ENCODE measurements around the gene PRR4. TPM values are rescaled to one million over a fixed set of nuclear protein-coding genes. Genes with fewer than 3 reads are reported as not detected.

The PRR4 gene
- polyA plus RNA-seq (2012; rRNA removed), result 3.9 and 4.3 TPM in 2 replicates
- polyA plus RNA-seq (2012; cell fraction: cytosol; rRNA removed), result 1.4 and 2.5 TPM in 2 replicates
- 15.3 and 23.2 TPM in 2 replicates for polyA plus RNA-seq (2012; cell fraction: nucleus; rRNA removed)

DNA sequence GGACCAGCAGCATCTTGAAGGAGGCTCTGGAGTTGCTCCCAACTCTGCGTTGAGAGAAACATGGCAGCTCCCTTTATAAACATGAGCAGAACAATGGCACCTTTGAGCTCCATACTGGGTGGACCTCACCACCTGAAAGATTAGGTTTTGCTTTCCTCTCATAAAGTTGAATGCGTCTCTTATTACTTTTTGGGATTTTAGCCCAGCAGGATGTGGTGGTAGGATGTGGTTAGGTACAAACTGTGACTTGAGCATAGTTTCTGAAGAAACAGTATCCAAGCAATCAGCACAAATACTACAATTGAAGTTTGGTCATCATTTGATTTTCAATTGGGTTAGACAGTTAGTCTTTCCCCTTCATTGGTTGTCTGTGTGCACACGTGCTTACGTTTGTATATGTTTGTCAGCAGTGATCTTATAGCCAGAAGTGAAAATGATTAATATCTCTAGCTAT, at the start of gene PRR4:
TSS of gene PRR4 (minus strand) at position 51 of the 454 bp plus-strand sequence. CDS start at position 13, 38 bp downstream.
- TF ChIP-seq YY1 (IDR thresholded peaks at IDR 0.05; ENCODE audit: low read depth), result no peak
- no peak for TF ChIP-seq POLR2AphosphoS5 (IDR thresholded peaks at IDR 0.05; ENCODE audit: low read depth, low read length)
- no peak for TF ChIP-seq SIN3A (IDR thresholded peaks at IDR 0.05; ENCODE audit: borderline replicate concordance, low read depth, low read length)
- Histone ChIP-seq H3K27me3 (ENCODE audit: insufficient read depth) (no peaks in the 10 kb centered on the region), H3K9ac (no peak within 1 kb of the TSS), H3K27ac (ENCODE audit: low read depth in 2 of 2, low read length in 1 of 2) (no peak within 1 kb of the TSS), H3F3A (replicated peaks; ENCODE audit: insufficient read depth) (no peaks in the 10 kb centered on the region), H3K9me3 (no peaks in the 10 kb centered on the region), H3K4me1 (ENCODE audit: control insufficient read depth in 1 of 2, insufficient read depth in 2 of 2, low read depth in 1 of 2, low read length in 1 of 2) (peaks cover 0 to 3% of the 10 kb centered on the region in 2 experiments; a peak in 1 of 4 replicates), H3K36me3 (replicated peaks in 1 of 2; ENCODE audit: control insufficient read depth in 1 of 2, insufficient read depth in 2 of 2, low read length in 1 of 2) (peaks cover 5 to 14% of the 10 kb centered on the region in 2 experiments), H3K4me3 (ENCODE audit: low read depth in 2 of 2, low read length in 1 of 2) (no peak within 1 kb of the TSS), H3K79me2 (ENCODE audit: insufficient read depth) (no peaks in the 10 kb centered on the region), H2AFZ (ENCODE audit: low read depth) (no peak within 1 kb of the TSS), H3K9me2 (no peaks in the 10 kb centered on the region), H4K20me1 (ENCODE audit: insufficient read depth) (no peaks in the 10 kb centered on the region), H3K4me2 (no peak within 1 kb of the TSS)
- WGBS (ENCODE audit: low lambda C conversion rate), result 95% methylated on average over 4 of the region's 4 CpGs
- no peak for DNase-seq
- CTCF ChIA-PET, result no interaction called here
- POLR2A ChIA-PET, result no interaction called here

DNA sequence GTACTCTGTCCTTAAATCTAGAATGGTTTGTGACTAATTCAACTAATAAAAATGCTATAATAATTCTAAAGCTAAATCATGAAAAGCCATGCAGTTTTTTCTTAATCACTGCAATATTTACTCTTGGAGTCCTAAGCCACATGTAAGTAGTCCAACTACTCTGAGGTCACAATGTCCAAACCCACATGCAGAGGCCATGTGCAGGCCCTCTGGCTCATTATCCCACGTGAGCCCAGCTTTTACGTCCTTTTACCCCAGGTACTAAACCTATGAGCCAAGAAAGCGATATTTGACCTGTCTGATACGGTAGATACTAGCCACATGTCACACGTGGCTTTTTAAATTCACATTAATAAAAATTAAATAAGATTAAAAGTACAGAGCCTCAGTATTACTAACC, 47.6 kb upstream of the PRR4 start:
- ChIA-PET CTCF (interaction anchor here (1.0 kb wide), 1 partner anchor 303 kb away, joined by 3 read pairs; no protein-coding TSS in a partner anchor), POLR2A (no interaction called here)
- H3K9me3 ChIP-seq, result no peaks in the 10 kb centered on the region
- H3K79me2 ChIP-seq (ENCODE audit: insufficient read depth), result no peaks in the 10 kb centered on the region
- H3K27me3 ChIP-seq (ENCODE audit: insufficient read depth), result no peaks in the 10 kb centered on the region
- no peaks in the 10 kb centered on the region for H4K20me1 ChIP-seq (ENCODE audit: insufficient read depth)
- 97% methylated on average over 5 of the region's 5 CpGs for WGBS (ENCODE audit: low lambda C conversion rate)
- DNase-seq, result no peak
- no peak overlapping the region for H3K27ac ChIP-seq (ENCODE audit: low read depth in 2 of 2, low read length in 1 of 2)
- no peak overlapping the region for H3K9ac ChIP-seq
- H3K4me1 ChIP-seq (ENCODE audit: control insufficient read depth in 1 of 2, insufficient read depth in 2 of 2, low read depth in 1 of 2, low read length in 1 of 2), result no peaks in the 10 kb centered on the region
- H2AFZ ChIP-seq (ENCODE audit: low read depth), result no peak overlapping the region
- no peak overlapping the region for H3K4me2 ChIP-seq
- H3F3A ChIP-seq (replicated peaks; ENCODE audit: insufficient read depth), result no peaks in the 10 kb centered on the region
- TF ChIP-seq TEAD4 (IDR thresholded peaks at IDR 0.05; ENCODE audit: borderline replicate concordance, insufficient read depth), result no peak
- TF ChIP-seq TCF12 (IDR thresholded peaks at IDR 0.05), result no peak
- no peak for TF ChIP-seq RAD21 (IDR thresholded peaks at IDR 0.05; ENCODE audit: low read length)
- TF ChIP-seq SIN3A (IDR thresholded peaks at IDR 0.05; ENCODE audit: borderline replicate concordance, low read depth, low read length), result no peak
- no peaks in the 10 kb centered on the region for H3K9me2 ChIP-seq
- H3K36me3 ChIP-seq (replicated peaks in 1 of 2; ENCODE audit: control insufficient read depth in 1 of 2, insufficient read depth in 2 of 2, low read length in 1 of 2), result no peaks in the 10 kb centered on the region
- no peak overlapping the region for H3K4me3 ChIP-seq (ENCODE audit: low read depth in 2 of 2, low read length in 1 of 2)

DNA sequence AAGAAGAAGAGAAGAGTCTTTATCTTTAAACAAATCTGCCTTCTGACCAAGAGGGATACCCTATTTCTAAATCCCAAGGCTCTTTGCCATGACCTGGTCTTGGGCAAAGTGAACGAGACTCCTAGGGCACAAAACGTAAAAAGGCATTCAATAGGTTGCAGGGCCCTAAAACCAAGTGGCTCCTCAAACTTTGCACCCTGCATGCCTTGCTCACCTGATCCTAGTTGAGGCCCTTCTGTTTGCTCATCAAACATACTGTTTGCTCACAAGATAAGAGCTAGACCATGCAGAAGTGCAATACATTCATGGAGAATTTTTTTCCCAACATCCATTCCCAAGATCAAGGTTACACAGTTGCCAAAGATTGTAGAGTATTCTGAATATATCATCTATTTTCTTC, 42.7 kb upstream of the PRR4 start:
- Histone ChIP-seq H3K27ac (ENCODE audit: low read depth in 2 of 2, low read length in 1 of 2) (no peak overlapping the region), H3F3A (replicated peaks; ENCODE audit: insufficient read depth) (no peaks in the 10 kb centered on the region), H3K4me2 (no peak overlapping the region), H3K9me2 (no peaks in the 10 kb centered on the region), H3K4me1 (ENCODE audit: control insufficient read depth in 1 of 2, insufficient read depth in 2 of 2, low read depth in 1 of 2, low read length in 1 of 2) (no peaks in the 10 kb centered on the region), H3K27me3 (ENCODE audit: insufficient read depth) (no peaks in the 10 kb centered on the region), H4K20me1 (ENCODE audit: insufficient read depth) (no peaks in the 10 kb centered on the region), H3K4me3 (ENCODE audit: low read depth in 2 of 2, low read length in 1 of 2) (no peak overlapping the region), H3K36me3 (replicated peaks in 1 of 2; ENCODE audit: control insufficient read depth in 1 of 2, insufficient read depth in 2 of 2, low read length in 1 of 2) (no peaks in the 10 kb centered on the region), H3K79me2 (ENCODE audit: insufficient read depth) (no peaks in the 10 kb centered on the region), H3K9me3 (no peaks in the 10 kb centered on the region), H3K9ac (no peak overlapping the region), H2AFZ (ENCODE audit: low read depth) (no peak overlapping the region)
- ChIA-PET POLR2A (no interaction called here), CTCF (no interaction called here)
- 89% methylated on average over 2 of the region's 2 CpGs for WGBS (ENCODE audit: low lambda C conversion rate)
- TF ChIP-seq TCF12 (IDR thresholded peaks at IDR 0.05), result no peak
- no peak for TF ChIP-seq GATA2 (CRISPR knock-in tag; IDR thresholded peaks at IDR 0.05)
- no peak for TF ChIP-seq CTCF (IDR thresholded peaks at IDR 0.05)
- no peak for TF ChIP-seq FOSL2 (IDR thresholded peaks at IDR 0.05; ENCODE audit: borderline replicate concordance, low read depth)
- TF ChIP-seq, protein P1, sequence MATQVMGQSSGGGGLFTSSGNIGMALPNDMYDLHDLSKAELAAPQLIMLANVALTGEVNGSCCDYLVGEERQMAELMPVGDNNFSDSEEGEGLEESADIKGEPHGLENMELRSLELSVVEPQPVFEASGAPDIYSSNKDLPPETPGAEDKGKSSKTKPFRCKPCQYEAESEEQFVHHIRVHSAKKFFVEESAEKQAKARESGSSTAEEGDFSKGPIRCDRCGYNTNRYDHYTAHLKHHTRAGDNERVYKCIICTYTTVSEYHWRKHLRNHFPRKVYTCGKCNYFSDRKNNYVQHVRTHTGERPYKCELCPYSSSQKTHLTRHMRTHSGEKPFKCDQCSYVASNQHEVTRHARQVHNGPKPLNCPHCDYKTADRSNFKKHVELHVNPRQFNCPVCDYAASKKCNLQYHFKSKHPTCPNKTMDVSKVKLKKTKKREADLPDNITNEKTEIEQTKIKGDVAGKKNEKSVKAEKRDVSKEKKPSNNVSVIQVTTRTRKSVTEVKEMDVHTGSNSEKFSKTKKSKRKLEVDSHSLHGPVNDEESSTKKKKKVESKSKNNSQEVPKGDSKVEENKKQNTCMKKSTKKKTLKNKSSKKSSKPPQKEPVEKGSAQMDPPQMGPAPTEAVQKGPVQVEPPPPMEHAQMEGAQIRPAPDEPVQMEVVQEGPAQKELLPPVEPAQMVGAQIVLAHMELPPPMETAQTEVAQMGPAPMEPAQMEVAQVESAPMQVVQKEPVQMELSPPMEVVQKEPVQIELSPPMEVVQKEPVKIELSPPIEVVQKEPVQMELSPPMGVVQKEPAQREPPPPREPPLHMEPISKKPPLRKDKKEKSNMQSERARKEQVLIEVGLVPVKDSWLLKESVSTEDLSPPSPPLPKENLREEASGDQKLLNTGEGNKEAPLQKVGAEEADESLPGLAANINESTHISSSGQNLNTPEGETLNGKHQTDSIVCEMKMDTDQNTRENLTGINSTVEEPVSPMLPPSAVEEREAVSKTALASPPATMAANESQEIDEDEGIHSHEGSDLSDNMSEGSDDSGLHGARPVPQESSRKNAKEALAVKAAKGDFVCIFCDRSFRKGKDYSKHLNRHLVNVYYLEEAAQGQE (IDR thresholded peaks at IDR 0.05; ENCODE audit: low read depth, low read length), result no peak
- no peak for TF ChIP-seq SMC3 (IDR thresholded peaks at IDR 0.05; ENCODE audit: low read depth, low read length)
- TF ChIP-seq NRF1 (IDR thresholded peaks at IDR 0.05; ENCODE audit: low read depth, low read length), result no peak
- no peak for TF ChIP-seq RFX5 (IDR thresholded peaks at IDR 0.05; ENCODE audit: low read length)
- TF ChIP-seq TEAD4 (IDR thresholded peaks at IDR 0.05; ENCODE audit: borderline replicate concordance, insufficient read depth), result no peak
- no peak for DNase-seq

Data from SK-N-SH (cell line).